HuH-7 (cell line): Measurements from ENCODE around the gene JCHAIN.
"Not testable (repeated sequence)": the region's sequence is repeated elsewhere in the genome, so short reads cannot be mapped to it uniquely, and the experiment has no call there.

ENCODE experiments used
- DNase-seq: peaks from one replicate; pipeline ENCODE4 v3.0.0; 2011; ENCODE audit warnings: low spot score

Gene JCHAIN

DNA sequence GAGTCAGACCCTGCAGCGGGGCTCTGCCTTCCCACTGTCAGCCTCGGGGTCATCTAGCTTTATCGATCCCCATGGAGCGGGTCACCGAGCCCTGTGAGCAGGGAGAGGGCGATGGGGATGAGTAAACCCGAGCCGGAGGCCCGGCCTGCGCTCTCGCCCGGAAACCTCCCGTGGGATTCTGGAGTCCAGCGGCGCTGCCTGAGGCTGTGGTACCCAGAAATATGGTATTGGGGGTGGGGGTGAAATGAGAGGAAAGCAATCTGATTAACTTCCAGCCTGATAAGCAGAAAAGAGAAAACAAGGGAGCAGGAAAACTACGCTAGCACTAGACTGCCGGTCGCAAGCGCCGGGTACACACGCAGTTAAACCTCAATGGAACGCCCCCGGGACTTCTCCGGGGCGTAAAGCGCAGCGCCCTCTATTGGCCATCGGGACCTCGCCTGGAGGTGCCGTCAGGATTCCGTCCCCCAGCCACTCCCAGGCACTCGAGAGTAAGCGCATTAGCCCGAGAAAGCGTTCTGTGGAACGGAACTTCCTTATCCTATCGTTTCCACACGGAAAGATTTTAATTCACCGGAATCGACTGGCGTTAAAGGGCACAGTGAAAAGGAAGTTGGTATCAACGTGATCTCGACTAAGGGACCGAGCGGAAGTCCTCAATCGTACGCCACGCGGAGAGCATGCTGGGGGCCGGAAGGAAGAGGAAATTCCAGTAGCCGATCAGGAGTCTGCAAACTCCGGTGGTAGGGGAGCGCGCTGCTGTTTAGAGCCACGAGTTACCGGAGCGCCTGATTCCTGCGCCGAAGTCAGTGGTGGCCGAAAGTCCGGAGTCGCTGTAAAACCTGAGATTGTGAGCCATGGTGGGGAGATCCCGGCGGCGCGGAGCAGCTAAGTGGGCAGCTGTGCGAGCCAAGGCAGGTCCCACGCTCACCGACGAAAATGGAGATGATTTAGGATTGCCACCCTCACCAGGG, 21.8 kb upstream of the JCHAIN start, which contains the start of gene UTP3:
Gene UTP3 (plus strand): TSS at position 712 of the 974 bp plus-strand sequence. CDS start 146 bp downstream, at position 858.
- peak; percentile 63 for DNase-seq

DNA sequence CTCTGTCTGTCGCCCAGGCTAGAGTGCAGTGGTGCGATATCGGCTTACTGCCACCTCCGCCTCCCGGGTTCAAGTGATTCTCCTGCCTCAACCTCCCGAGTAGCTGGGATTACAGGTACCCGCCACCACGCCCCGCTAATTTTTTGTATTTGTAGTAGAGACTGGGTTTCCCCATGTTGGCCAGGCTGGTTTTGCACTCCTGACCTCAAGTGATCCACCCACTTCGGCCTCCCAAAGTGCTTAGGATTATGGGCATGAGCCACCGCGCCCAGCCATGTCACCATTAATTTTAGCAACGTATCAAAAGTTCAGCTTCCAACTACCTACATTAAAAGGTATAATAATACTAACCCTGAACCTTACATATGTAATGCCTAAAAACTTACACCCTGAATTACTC, 21.1 kb upstream of the JCHAIN start:
- DNase-seq: no peak

DNA sequence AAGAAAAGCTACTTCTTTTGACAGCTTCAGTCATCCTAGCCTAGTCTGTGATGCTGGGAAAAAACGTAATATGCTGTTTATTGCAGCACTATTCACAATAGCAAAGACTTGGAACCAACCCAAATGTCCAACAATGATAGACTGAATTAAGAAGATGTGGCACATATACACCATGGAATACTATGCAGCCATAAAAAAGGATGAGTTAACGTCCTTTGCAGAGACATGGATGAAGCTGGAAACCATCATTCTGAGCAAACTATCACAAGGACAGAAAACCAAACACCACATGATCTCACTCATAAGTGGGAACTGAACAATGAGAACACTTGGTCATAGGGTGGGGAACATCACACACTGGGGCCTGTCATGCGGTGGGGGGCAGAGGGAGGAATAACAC, 15.8 kb upstream of the JCHAIN start:
- DNase-seq: not testable (repeated sequence)

DNA sequence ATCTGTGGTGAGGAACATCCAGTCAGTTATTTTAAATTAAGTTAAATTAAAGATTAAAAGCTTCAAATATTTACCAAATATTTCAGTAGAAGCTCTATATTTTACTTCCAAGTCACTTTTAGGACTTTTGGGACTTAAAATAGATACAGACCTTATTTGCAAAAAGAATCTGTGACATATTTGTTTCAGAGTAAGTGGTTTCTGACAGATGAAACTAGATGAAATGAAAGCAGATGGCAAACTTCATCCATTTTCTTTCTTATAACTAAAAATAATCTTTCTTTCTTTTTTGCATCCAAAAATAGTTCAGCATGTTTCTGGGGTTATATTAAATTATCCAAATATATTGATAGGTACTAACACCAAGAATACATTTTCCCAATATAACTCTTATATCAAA, 15.4 kb upstream of the JCHAIN start:
- DNase-seq: no peak

DNA sequence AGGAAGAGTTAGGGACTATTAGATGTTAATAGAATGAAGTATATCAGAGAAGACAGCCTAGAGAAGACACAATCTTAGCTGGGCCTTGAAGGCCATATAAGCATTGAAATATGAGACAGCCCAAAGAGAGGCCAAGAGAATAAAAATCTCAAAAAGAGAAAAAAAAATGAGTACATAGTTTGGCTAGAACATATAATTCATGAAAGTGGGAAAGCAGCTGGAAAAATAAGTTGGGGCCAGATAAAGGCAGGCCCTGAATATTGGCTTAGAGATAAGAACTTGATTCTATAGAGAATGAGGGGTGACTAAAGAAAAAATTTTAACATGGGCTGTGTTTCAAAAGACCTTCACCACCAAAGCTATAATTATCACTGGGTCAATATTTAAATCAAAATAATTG, 14.6 kb upstream of the JCHAIN start:
- no peak for DNase-seq

DNA sequence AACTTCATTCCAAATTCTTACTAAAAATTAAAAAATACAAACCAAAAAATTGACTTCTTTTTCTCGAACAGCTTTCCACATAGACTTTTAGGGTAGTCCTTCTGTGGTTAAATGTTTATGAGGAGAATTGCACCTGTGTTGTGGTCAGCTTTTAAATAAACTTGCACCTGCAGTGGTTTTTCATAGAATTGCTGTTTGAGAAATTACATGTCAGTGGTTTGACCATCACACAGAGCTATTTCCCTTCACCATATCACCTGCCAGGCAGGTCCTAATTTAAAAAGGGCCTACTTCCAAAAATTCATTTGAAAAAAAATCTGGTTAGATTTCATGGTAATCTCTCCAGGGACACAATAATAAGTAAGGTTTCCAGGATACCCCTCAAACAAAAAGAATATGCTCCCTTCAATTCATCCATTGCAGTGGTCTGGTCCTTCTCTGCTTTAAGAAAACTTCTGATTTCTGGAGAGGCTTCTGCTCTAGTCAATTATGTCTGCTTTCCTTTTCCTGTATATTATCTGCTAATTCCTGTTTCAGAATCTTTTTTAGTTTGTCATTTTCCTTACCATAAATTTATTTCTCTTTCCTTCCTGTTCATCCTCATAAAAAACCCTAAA, 12.2 kb upstream of the JCHAIN start:
- DNase-seq: no peak

DNA sequence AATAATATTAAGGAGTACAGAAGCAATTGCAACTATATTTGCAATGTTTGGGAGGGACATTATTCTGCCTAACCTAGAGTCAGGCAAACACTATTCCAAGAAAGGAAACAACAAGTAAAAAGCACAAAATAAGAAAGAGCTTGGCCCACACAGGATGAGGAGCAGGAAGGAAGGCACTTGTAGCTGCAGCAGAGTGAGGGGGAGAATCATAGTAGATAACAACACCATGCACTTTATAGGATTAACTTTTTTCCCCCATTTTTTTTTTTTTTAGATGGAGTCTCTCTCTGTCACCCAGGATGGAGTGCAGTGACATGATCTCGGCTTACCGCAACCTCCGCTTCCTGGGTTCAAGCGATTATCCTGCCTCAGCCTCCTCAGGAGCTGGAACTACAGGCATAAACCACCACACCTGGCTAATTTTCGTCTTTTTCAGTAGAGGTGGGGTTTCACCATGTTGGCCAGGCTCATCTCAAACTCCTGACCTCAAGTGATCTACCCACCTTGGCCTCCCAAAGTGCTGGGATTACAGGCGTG, 10.3 kb upstream of the JCHAIN start:
- DNase-seq: no peak

DNA sequence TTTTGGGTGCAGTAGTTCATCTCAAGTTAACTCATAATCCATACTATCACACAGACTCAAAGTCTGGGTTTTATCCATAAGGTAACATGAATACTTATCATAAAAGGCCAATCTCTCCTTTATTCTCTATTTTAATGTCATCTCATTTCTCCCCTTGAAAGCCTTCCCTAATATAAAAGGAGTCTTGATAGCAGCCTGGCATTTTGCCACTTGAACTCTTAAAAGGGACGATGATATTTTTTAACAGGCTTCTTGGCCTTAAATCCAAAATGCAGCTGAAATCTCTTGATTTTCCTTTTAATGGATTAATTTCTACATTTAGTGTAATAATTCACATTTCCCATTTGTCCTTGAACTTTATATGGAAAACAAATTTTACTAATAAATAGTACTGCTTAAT, 8.4 kb upstream of the JCHAIN start:
- no peak for DNase-seq

DNA sequence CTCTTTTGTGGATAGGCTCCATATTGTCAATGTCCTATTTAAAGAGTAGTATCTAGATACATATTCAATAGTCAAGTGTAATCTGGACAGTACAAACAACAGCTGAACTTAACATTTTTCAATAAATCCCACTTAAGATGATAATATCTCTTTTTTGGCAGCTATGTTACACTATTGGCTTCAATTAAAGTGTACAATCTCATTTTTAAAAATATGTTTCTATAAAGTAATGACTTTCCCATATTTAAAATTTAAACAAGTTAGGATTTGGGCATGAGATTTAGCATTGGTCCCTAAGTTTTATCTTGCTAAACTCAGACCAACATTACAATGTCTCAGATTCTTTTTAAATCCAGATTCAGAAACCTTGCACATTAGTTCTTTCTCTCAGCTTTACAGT, 7.9 kb upstream of the JCHAIN start:
- no peak for DNase-seq

DNA sequence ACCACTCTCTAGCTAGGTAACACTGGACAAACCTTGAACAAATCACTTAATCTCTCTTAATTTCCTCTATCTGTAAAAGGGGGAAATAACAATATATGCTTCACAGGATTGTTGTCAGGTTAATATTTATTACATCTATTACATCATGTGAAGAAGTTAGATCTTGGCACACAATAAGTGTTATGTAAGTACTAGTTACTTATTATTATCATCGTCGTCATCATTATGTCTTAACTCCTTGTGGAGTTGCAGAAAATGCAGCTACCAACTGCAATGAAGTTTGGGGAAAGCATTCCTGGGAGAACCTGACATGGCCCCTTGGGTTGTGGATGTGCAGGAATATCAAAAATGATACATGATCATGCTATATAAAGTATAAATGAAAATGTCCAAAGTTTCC, 4.8 kb upstream of the JCHAIN start:
- no peak for DNase-seq

DNA sequence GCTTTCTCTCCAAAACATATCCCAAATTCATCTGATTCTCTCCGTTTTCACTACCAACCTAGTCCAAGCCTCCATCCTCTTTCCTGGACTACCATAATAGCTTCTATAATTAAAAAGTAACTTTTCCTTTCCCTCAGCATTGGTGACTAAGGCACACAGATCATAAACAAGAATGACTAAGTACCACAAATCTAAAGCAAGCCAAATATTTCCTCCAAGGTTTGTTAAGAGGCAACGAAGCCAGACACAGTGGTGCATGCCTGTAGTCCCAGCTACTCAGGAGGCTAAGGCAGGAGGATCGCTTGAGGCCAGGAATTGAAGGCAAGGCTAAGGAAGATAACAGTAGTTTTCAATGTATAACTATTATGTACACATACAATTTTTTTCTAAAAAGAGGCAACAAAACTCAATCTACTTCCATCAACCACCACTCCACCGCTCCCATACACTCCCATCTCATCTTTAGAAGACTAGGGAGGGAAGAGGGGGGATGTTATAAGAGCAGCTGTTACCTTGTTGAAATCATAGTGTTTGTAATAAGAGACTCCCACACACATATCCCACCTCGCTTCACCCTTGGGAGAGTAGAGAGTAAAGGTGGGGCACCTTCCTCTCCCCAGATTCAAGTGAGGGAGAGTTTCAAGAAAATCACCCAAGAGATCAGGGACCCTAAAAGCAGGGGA, 4.2 kb upstream of the JCHAIN start:
- no peak for DNase-seq

DNA sequence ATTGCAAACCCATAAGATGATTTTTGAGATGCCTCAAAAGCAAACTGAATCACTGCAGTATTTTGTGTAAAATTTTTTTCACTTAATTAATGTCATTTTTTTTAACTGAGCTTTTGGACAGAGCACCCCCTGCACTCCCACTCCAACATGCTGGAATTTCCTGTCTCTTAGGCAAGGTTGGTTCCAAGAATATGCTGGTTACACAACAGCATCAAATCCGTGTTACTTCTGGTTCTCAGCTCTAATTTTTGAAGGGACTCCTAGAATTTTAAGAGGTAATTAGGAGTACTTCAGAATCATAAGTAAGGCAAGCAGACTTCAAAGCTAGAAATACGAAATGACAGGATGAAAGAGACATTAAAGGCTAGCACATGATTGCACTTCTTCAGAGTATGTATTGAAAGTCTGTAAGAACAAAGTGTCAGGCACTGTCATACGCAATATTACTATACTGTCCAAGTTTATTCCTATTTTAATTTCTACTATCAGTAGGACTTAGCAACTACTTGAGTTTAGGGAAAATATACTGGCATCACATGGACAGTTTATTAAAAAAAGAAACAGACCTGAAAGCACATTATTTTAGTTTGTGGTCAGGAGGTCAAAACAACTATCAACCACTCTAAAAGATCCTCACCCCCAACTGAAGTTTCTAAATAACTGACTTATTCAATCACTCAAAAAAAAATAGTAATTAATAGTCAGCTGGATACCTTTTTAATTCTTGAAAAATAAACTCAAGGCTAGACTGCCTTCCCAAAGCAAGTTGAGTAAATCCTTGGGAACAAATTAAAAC, 1.6 kb upstream of the JCHAIN start:
- DNase-seq: no peak

DNA sequence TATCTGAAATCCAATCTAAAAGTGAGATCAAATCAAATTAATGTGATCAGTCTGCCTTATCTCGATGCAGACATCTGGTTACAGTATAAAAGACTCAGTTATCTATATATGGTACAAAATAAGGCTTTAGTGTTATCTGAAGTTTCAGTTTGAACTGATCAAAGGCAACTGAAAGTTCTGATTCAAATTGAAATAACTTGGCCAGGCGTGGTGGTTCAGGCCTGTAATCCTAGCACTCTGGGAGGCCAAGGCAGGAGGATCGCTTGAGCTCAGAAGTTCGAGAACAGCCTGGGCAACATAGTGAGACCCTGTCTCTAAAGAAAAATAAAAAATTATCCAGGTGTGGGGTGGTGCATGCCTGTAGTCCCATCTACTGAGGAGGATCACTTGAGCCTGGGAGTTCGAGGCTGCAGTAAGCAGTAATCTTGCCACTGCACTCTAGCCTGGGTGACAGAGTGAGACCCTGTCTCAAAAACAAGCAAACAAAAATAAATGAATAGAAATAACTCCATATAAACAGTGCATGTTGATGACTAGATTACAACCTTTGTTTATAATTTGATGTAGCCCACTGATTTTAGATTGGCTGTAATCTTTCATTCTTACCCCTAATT, 4.9 kb downstream of the JCHAIN start:
- DNase-seq: not testable (repeated sequence)

DNA sequence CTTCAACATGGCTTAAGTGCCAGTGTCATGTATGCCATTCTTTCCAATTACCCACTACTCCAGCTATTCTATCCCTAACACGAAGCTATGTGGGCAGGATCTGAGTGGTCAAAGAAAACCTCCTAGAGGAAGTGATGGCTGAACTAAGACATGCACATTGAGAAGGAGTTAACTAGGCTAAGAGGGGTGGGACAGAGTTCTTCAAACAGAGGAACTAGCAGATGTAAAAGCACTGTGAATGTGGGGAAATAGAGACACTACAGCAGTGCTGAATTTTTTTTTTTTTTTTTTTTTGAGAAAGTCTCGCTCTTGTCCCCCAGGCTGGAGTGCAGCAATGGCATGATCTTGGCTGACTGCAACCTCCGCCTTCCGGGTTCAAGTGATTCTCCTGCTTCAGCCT, 6.2 kb downstream of the JCHAIN start:
- no peak for DNase-seq

DNA sequence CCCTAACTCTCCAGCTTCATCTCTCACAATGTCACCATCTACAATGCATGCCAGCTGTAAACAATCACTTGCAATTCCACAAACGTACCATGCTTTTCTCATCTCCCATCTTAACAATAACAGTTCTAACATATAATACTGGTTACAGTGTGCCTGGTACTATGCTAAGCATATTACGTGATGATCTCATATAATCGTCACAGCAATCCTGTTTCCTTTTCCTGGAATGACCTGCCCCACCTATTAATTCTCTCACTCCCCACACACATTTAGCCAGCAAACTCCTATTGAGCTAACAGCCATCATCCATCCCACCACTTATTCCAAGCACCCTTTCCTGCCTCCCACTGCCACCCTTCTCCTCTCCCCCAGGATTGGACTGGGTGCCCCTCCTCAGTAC, 7.9 kb downstream of the JCHAIN start:
- DNase-seq: no peak

DNA sequence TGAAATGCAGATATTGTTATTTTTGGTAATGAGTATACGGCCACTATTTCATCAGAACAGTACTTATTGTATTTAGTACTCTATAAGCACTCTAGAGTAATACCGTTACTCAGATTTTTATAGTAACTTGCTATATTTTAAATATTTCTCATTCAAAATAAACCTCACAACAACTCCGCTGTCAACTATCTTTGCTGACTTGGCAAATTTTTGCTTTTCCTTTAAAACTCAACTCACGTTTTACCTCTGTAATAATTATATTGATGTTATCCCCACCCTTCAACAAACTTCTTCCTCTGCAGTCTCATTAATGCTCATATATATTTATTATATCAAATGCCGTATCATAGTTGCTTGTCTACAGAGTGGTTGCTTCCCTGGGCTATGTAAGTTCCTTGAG, 9.0 kb downstream of the JCHAIN start:
- no peak for DNase-seq

DNA sequence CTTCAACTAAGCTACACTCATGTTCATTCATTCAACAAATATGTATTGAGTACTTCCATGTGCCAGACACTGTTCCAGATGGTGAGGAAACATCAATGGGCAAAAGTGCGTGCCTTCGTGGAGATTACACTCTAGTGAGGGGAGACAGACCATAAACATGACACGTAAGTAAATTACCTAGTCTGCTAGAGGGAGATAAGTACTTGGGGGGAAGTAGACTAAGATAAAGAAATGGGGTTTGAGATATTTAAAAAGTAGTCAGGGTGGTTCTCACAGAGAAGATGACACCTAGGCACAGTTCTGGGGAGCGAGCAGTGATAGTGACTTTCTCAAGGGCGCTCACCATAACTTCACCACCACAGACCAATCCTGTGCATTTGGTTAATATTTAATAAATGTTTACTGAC, 11.7 kb downstream of the JCHAIN start:
- DNase-seq: no peak

DNA sequence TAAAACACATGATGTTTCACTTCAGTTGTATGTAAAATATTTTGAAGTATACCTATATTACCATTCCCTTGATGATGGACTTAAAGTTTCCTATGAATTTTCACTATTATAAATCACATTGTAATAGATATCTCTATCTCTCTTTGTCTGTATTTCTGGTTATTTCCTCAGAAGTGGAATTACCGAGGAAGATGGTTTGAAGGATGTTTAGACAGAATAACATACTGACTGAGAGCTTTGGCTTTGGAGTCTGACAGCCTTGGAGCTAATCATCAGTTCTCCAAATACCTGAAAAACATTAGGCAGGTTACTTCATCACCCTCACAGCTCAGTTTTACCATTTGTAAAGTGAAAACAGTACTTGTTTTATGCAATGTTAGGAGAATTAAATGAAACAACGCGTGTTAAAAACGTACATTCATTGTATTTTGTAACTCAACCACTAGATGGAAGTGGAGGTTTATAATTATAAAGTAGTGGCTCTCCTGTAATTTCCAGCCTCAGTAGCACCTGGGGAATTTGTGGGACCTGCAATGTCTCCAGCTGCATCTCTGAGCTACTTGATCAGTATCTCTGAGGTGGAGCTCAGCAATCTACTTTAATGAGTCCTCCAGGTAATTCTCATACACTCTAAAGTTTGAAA, 14.3 kb downstream of the JCHAIN start:
- peak; percentile 6 for DNase-seq

DNA sequence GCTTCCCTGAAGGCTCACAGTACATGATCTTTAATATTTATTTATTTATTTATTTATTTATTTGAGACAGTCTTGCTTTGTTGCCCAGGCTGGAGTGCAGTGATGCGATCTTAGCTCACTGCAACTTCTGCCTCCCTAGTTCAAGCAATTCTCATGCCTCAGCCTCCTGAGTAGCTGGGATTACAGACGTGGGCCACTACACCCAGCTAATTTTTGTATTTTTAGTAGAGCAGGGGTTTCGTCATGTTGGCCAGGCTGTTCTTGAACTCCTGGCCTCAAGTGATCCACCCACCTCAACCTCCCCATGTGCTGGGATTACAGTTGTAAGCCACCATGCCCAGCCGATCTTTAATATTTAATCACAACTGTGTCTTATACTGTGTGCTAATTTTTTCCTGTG, 15.6 kb downstream of the JCHAIN start:
- DNase-seq: not testable (repeated sequence)

DNA sequence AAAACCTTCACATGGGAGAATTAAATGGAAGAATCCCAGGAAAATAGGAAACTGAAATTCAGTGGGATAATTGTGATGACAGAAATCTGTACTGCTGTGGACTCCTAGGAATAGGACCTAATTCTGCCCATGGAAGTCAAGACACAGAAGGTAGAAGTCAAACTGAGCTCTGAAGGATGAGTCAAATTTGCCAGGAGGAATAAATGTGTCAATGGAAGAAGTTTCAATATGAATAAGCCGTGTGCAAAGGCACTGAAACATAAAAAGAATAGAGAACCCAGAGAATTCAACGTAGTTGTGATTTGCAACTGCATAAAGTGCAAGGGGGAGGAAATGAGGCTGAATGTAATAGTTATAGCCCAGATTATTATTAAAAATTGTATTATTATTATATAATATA, 26.1 kb downstream of the JCHAIN start:
- DNase-seq: no peak
